C4-2B (cell line): ENCODE measurements around the gene CTIF.

Experiments used
- H3K27ac ChIP-seq: fragments of 450-650 bp; 2 replicates; pipeline ENCODE4 v1.5.1; 2017
- CTCF ChIP-seq: fragments of 450-650 bp; conservative IDR thresholded peaks from 2 replicates; pipeline ENCODE4 v1.5.1; 2017; ENCODE audit warnings: mild to moderate bottlenecking
- ZFX ChIP-seq: fragments of 450-650 bp; IDR thresholded peaks from 2 replicates; pipeline ENCODE4 v1.6.1; 2017

CTIF gene

GRCh38 chr18:48776641-48777025 is 237.8 kb downstream of the CTIF start:
- TF ChIP-seq ZFX (no peak), CTCF (no peak)
- H3K27ac ChIP-seq: no peak overlapping the region

- H3K27ac ChIP-seq: no peak overlapping the region
- peak; percentile 93 for TF ChIP-seq CTCF
- no peak for TF ChIP-seq ZFX
These were observed 238.4 kb downstream of the CTIF start for GRCh38 chr18:48777026-48777743.

- TF ChIP-seq ZFX (no peak), CTCF (no peak)
- H3K27ac ChIP-seq: no peak overlapping the region
These were observed 238.9 kb downstream of the CTIF start for GRCh38 chr18:48777744-48778116.

DNA sequence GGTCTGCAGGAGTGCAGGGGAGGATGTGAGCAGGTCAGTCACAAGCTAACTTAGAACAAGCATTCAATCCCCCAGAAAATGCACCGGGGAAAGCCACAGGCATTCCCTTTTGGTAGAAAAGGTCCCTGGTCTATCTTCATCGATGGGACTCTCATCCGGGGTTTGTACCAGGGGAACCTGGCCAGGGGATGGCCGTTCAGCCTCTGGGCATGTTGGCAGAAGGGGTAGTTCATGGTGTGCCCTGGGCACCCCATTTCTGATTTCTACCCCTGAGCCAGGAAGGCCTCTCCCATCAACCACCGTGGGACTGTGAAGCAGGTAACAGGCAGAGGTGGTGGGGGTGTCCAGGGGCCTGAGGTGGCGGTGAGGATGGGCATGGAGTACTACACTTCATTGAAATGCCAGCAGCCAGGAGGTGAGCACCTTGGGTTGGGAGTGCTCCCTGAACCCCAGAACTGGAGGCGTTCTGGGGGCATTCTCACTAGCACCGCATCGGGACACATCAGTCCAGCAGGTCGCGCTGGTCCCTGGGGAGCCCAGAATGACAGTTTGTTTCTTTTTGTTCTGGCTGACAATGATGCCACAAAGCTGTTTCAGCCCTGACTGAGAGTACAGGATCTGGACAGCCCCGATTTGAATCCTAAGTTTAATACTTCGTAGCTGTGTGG is 239.6 kb downstream of the CTIF start:
- H3K27ac ChIP-seq: no peak overlapping the region
- TF ChIP-seq ZFX (no peak), CTCF (no peak)

DNA sequence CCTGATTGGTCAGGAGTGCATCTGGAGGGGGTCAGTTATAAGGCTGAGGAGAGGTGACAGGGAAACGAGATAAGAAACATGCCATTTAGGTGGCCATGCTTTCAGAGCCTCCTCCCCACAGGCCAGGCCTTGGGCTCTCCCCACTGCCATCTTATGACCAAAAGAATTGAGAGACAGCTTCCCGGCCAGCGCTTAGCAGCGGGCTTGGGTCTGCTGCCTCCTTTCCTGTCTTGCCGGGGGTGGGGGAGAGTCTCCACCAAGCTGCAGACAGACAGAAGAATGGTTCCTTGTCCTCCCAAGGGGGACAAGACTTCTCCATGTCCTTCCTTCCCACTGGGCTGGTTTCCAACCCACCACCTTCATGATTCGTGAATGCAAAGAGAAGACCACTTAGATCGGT is 240.6 kb downstream of the CTIF start:
- H3K27ac ChIP-seq: no peak overlapping the region
- TF ChIP-seq CTCF (no peak), ZFX (no peak)

- TF ChIP-seq CTCF (no peak), ZFX (no peak)
- no peak overlapping the region for H3K27ac ChIP-seq
These were observed 241.5 kb downstream of the CTIF start for GRCh38 chr18:48780201-48780912.

- TF ChIP-seq ZFX (no peak), CTCF (no peak)
- H3K27ac ChIP-seq: no peak overlapping the region
These were observed 242.0 kb downstream of the CTIF start for GRCh38 chr18:48780913-48781162.
